Sigmoid colon (tissue), 7 donors: ENCODE data around the gene HADHB. TPM values are rescaled to one million over a fixed set of nuclear protein-coding genes. Genes with fewer than 3 reads are reported as not detected.

ENCODE experiments used
- DNase-seq: peaks from one replicate; pipeline ENCODE4 v3.0.0-alpha.2; 2019
- H3K27ac ChIP-seq, 4 donors: fragments of 200-600 bp; sonication (generic); one replicate each; pipeline ENCODE4 v1.5.1; 2016 to 2019; ENCODE audit warnings: mild to moderate bottlenecking in 1 of 4
- H3K27me3 ChIP-seq, 3 donors: fragments of 200-600 bp; sonication (generic); one replicate each; pipeline ENCODE4 v1.5.1; 2019; ENCODE audit warnings: mild to moderate bottlenecking in 1 of 3
- H3K36me3 ChIP-seq, 4 donors: fragments of 200-600 bp; sonication (generic); one replicate each; pipeline ENCODE4 v1.5.1; 2016 to 2019
- H3K4me1 ChIP-seq, 4 donors: fragments of 200-600 bp; sonication (generic); one replicate each; pipeline ENCODE4 v1.5.1; 2017 to 2019
- H3K4me3 ChIP-seq, 4 donors: fragments of 200-600 bp; sonication (generic); one replicate each; pipeline ENCODE4 v1.5.1; 2017 to 2019; ENCODE audit warnings: mild to moderate bottlenecking in 2 of 4, moderate library complexity in 1 of 4
- H3K9me3 ChIP-seq, 4 donors: fragments of 200-600 bp in 3 of 4; sonication (generic) in 3 of 4; one replicate each; pipeline versions ENCODE4 v1.5.1 to v1.6.1; 2013 to 2019
- EP300 ChIP-seq, 4 donors: sonication (generic); formaldehyde crosslinking; IDR thresholded peaks; one replicate each; pipeline ENCODE4 v1.6.1; 2017; ENCODE audit warnings: antibody characterized with exemption in 4 of 4
- POLR2A ChIP-seq, 2 donors: fragments of 450-650 bp; IDR thresholded peaks; one replicate each; pipeline ENCODE4 v1.6.1; 2016; ENCODE audit warnings: antibody characterized with exemption in 2 of 2, mild to moderate bottlenecking in 2 of 2, moderate library complexity in 2 of 2
- POLR2AphosphoS5 ChIP-seq, 4 donors: sonication (generic); formaldehyde crosslinking; IDR thresholded peaks; one replicate each; pipeline ENCODE4 v1.6.1; 2017; ENCODE audit warnings: antibody characterized with exemption in 4 of 4
- WGBS, 2 donors: extraction: QIAGEN DNeasy Blood & Tissue Kit; methylation state at CpG; one replicate each; pipeline ENCODE4 v1.1.7; 2013; 5-methylcytosine and 5-hydroxymethylcytosine counted together
- intact Hi-C: fragments of 100-400 bp; cut with DNase I; formaldehyde crosslinking; loops from one replicate; pipeline ENCODE4 v1.15.1; 2023
- polyA plus RNA-seq, 3 donors: library from polyadenylated mRNA; stranded (reverse); fragments of 200-250 nt; gene quantifications; one replicate each; pipeline ENCODE4 v1.2.3, GENCODE V29; 2013
- total RNA-seq, 4 donors: library from RNA; depleted of rRNA; stranded (reverse); fragments of >200 nt; gene quantifications; one replicate each; pipeline ENCODE4 v1.1.0, GENCODE V29; 2016
- TF ChIP-seq, protein P1 (sequence below), 4 experiments: fragments of 450-650 bp in 3 of 4; fragments of 200-600 bp in 1 of 4; IDR thresholded peaks; one replicate each; pipeline ENCODE4 v1.5.1; 2016 to 2019; ENCODE audit warnings: antibody characterized with exemption in 4 of 4, mild to moderate bottlenecking in 3 of 4, moderate library complexity in 2 of 4
- donor health status: healthy with polysubstance abuse.
- donor health status: Bipolar disorder and iron deficiency.
- donor health status: healthy.

HADHB gene
- total and polyA plus RNA-seq, 7 donors: 82.8 to 212 (median 120) TPM

DNA sequence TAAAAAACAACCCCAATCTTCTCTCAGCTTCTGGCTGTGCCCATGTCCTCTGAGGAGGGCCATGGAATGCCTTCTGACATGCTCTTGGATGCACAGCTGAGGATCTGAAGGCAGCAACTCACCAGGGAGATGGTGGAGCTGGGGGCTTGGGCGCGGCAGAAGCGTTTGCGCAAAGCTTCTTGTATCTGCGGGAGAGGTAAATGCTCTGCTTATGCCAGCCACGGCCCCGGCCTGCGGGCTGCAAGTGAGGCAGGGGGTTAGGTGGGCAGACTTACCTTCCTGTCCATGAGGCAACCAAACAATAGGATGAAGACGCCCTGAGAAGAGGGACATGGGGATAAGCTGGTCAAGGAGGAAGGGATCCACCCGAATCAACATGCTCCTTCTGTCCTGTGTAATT is 65.2 kb downstream of the HADHB start:
- Histone ChIP-seq H3K27me3 (no peaks in the 10 kb centered on the region), H3K4me3 (no peak overlapping the region), H3K9me3 (no peaks in the 10 kb centered on the region), H3K27ac (no peak overlapping the region), H3K36me3 (no peaks in the 10 kb centered on the region), H3K4me1 (no peaks in the 10 kb centered on the region)
- DNase-seq: no peak
- TF ChIP-seq POLR2A (IDR thresholded peaks at IDR 0.05): no peak
- no peak for TF ChIP-seq POLR2AphosphoS5 (IDR thresholded peaks at IDR 0.05)
- TF ChIP-seq, protein P1, sequence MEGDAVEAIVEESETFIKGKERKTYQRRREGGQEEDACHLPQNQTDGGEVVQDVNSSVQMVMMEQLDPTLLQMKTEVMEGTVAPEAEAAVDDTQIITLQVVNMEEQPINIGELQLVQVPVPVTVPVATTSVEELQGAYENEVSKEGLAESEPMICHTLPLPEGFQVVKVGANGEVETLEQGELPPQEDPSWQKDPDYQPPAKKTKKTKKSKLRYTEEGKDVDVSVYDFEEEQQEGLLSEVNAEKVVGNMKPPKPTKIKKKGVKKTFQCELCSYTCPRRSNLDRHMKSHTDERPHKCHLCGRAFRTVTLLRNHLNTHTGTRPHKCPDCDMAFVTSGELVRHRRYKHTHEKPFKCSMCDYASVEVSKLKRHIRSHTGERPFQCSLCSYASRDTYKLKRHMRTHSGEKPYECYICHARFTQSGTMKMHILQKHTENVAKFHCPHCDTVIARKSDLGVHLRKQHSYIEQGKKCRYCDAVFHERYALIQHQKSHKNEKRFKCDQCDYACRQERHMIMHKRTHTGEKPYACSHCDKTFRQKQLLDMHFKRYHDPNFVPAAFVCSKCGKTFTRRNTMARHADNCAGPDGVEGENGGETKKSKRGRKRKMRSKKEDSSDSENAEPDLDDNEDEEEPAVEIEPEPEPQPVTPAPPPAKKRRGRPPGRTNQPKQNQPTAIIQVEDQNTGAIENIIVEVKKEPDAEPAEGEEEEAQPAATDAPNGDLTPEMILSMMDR (IDR thresholded peaks at IDR 0.05): no peak
- no peak for TF ChIP-seq EP300 (IDR thresholded peaks at IDR 0.05)
- WGBS, 2 donors: 85 to 87% methylated on average over 10 of the region's 10 CpGs
- intact Hi-C loops: no loop called here

DNA sequence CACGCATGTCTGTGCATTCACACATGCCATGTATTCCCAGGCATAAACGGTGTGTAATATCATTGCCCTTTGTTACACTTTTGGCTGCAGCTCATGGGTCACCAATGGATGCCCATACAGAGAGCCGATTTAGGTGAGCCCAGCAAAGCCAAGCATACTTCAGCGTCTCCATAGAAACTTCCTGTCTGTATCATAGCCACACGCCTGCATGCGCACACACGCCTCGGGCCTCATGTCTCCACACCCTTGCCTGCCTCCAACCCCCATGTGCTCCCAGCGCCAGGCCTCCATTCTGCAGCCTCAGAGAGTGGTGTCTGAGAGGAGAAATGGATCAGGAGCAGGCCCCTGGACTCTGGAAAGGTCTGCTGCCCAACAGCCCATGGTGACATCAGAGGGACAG is 67.7 kb downstream of the HADHB start:
- DNase-seq: no peak
- no peak for TF ChIP-seq EP300 (IDR thresholded peaks at IDR 0.05)
- TF ChIP-seq, protein P1 (IDR thresholded peaks at IDR 0.05): no peak
- TF ChIP-seq POLR2AphosphoS5 (IDR thresholded peaks at IDR 0.05): no peak
- no peak for TF ChIP-seq POLR2A (IDR thresholded peaks at IDR 0.05)
- H3K4me3 ChIP-seq: no peak overlapping the region
- no peaks in the 10 kb centered on the region for H3K9me3 ChIP-seq
- H3K36me3 ChIP-seq: no peaks in the 10 kb centered on the region
- H3K4me1 ChIP-seq: no peaks in the 10 kb centered on the region
- no peak overlapping the region for H3K27ac ChIP-seq
- intact Hi-C loops: no loop called here
- no peaks in the 10 kb centered on the region for H3K27me3 ChIP-seq
- WGBS, 2 donors: 80 to 84% methylated on average over 9 of the region's 9 CpGs

DNA sequence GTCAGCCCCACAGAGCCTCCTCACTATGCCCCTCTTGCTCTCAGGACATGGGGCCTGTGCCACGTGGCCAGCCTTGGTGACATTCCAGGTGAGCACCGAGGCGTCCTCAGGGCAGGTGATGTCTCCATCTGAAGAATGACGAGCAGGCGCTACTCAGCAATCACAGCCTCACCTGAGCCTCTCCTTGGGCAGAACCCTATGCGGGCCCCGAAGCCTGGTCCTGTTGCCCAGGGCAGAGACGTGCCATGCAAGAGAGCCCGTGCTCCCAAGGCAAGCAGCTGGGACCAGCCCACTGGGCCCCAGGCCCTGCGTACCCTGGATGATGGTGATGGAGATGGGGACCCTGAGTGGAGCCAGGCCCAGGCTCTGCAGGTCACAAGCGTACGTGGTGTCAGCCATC is 68.7 kb downstream of the HADHB start:
- H3K36me3 ChIP-seq: no peaks in the 10 kb centered on the region
- no peak overlapping the region for H3K4me3 ChIP-seq
- no peak for DNase-seq
- intact Hi-C loops: no loop called here
- H3K27ac ChIP-seq: no peak overlapping the region
- no peaks in the 10 kb centered on the region for H3K27me3 ChIP-seq
- no peaks in the 10 kb centered on the region for H3K4me1 ChIP-seq
- WGBS, 2 donors: 86 to 87% methylated on average over 12 of the region's 12 CpGs
- TF ChIP-seq, protein P1 (IDR thresholded peaks at IDR 0.05): no peak
- TF ChIP-seq POLR2A (IDR thresholded peaks at IDR 0.05) (no peak), POLR2AphosphoS5 (IDR thresholded peaks at IDR 0.05) (no peak), EP300 (IDR thresholded peaks at IDR 0.05) (no peak)
- no peaks in the 10 kb centered on the region for H3K9me3 ChIP-seq

DNA sequence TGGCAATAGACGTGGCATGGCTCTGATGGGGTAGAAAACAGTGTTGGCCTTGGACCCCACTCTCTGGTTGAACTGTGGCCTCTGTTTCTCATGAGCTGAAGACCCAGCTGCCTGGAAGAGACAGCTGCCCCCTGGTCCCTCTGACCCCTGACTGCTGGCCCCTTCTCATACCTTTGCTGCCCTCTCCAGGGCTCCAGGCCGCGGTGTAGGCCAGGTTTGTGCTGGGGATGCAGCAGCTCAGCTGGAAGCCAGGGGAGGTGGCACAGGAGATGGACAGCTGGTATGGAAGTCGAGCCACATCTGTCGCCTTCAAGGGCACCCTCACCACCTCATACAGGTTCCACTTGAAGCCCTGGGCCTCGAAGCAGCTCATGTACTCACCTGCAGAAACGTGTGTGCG is 69.5 kb downstream of the HADHB start:
- no peak for DNase-seq
- no peaks in the 10 kb centered on the region for H3K36me3 ChIP-seq
- H3K27me3 ChIP-seq: no peaks in the 10 kb centered on the region
- no peaks in the 10 kb centered on the region for H3K9me3 ChIP-seq
- TF ChIP-seq POLR2AphosphoS5 (IDR thresholded peaks at IDR 0.05) (no peak), EP300 (IDR thresholded peaks at IDR 0.05) (no peak), POLR2A (IDR thresholded peaks at IDR 0.05) (no peak)
- TF ChIP-seq, protein P1 (IDR thresholded peaks at IDR 0.05): no peak
- intact Hi-C loops: no loop called here
- WGBS, 2 donors: 82 to 86% methylated on average over 8 of the region's 8 CpGs
- no peaks in the 10 kb centered on the region for H3K4me1 ChIP-seq
- no peak overlapping the region for H3K4me3 ChIP-seq
- no peak overlapping the region for H3K27ac ChIP-seq

DNA sequence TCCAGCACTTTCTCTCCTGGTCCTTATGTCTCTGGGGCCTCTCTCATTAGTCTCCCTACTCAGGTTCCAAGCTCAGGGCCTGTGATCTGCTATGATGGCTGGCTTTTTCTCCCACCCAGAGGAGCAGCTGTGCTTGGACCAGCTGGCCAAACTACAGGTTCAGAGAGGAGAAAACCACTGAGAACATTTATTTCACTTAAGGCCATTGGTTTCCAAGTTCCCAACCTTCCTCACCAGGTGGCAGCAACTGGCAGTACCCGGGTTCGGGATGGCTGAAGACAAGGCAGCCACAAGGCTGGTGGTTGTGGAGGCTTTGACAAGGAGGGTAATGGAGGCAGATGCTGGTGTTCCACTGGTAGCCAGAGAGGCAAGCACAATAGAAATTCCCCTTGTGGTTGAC is 71.3 kb downstream of the HADHB start:
- no peak for TF ChIP-seq POLR2A (IDR thresholded peaks at IDR 0.05)
- TF ChIP-seq POLR2AphosphoS5 (IDR thresholded peaks at IDR 0.05): no peak
- TF ChIP-seq, protein P1 (IDR thresholded peaks at IDR 0.05): no peak
- DNase-seq: no peak
- intact Hi-C loops: no loop called here
- 66 to 69% methylated on average over 2 of the region's 2 CpGs for WGBS, 2 donors
- H3K27ac ChIP-seq: no peak overlapping the region
- H3K9me3 ChIP-seq: no peaks in the 10 kb centered on the region
- H3K4me1 ChIP-seq: no peaks in the 10 kb centered on the region
- H3K27me3 ChIP-seq: no peaks in the 10 kb centered on the region
- no peaks in the 10 kb centered on the region for H3K36me3 ChIP-seq
- H3K4me3 ChIP-seq: no peak overlapping the region
